ENCODE results near the gene NEO1. TPM values are rescaled to one million over a fixed set of nuclear protein-coding genes. Genes with fewer than 3 reads are reported as not detected.

Gene NEO1
- total and polyA plus RNA-seq, 2 of the 13 experiments (the other 11 are each of a cell fraction or from before 2014, with no cell fraction given): 8.4 to 11.0 TPM

DNA sequence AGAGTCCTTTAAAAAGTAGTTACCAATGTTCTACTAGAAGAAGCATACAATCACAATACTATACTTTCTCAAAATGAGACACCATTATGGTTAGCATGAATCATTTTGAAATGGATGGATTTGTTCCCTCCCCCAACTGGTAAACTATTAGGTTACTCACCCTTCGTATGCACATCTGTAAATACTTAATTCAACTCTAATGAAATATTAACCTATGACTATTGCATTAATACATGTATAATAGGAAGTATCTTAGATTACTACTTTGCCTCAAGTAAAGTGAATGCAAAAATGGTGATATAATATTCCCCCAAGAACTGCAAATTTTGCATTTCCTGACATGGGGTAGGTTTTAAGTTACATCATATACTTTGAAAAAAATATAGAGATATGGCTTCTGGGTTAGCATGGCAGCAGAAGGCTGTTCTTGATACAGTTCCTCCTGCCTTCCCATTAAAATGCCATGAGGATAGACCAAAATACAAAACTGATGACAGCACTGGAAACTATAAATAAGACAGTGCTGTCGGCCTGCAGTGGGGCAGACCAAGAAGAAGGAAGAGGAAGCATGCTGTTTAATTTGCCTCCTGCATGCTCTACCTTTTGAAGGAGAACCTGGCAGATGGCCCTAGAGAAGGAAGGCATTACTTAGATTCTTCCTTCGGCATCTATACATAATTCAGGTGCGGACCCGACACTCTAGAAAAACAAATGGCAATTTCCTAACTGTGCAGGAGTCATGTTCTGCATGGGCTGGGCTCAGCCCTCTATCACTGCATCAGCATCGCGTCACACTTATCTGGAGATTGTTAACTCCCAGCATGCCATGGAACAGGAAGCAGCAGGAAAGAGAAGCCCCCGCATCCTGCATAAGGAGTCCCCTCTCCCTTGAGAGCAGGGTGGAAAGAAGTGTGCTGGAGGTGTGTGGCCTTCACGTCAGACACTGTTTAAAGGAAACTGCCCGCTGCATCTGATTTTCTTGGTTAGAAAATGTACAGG lies 41.8 kb upstream of the NEO1 start (continued):
- TF ChIP-seq ZBTB26 (CRISPR knock-in tag; IDR thresholded peaks at IDR 0.05; ENCODE audit: borderline replicate concordance): no peak
- TF ChIP-seq ZNF431 (CRISPR knock-in tag; IDR thresholded peaks at IDR 0.05; ENCODE audit: borderline replicate concordance, low read depth): no peak
- TF ChIP-seq ZNF430 (CRISPR knock-in tag; IDR thresholded peaks at IDR 0.05): no peak
- no peak for TF ChIP-seq SYNCRIP (IDR thresholded peaks at IDR 0.05; ENCODE audit: insufficient read depth, low read depth, low read length)

GRCh38 chr15:73014904-73015303 lies 37.4 kb upstream of the NEO1 start:
- no peaks in the 10 kb centered on the region for H3K9me3 ChIP-seq (ENCODE audit: low read length)
- H3K27me3 ChIP-seq (ENCODE audit: control insufficient read depth in 1 of 2, insufficient read depth in 2 of 2, low read length in 2 of 2): peaks cover 0 to 10% of the 10 kb centered on the region in 2 experiments; a peak in 2 of 5 replicates
- in situ Hi-C loops (cut with HindIII; ENCODE audit: extremely low pct_ligation_motif_present, low pct_unique_long_range_greater_than_20kb) (no loop called here), intact Hi-C loops (cut with micrococcal nuclease; ENCODE audit: unreplicated experiment) (no loop called here)
- no peak for ATAC-seq
- FAIRE-seq: no peak
- H3K79me2 ChIP-seq (ENCODE audit: insufficient read depth, low read length): no peaks in the 10 kb centered on the region
- H3K36me3 ChIP-seq (replicated peaks in 1 of 2; ENCODE audit: control insufficient read depth in 1 of 2, insufficient read depth in 2 of 2, low read length in 2 of 2): no peaks in the 10 kb centered on the region
- no peaks in the 10 kb centered on the region for H4K20me1 ChIP-seq (ENCODE audit: insufficient read depth, low read length)
- POLR2A ChIA-PET: no interaction called here
- TF ChIP-seq SNAPC4 (CRISPR knock-in tag; IDR thresholded peaks at IDR 0.05) (no peak), ZNF138 (CRISPR knock-in tag; IDR thresholded peaks at IDR 0.05; ENCODE audit: low read depth) (no peak), TAF15 (IDR thresholded peaks at IDR 0.05; ENCODE audit: low read depth, low read length, poor library complexity, severe bottlenecking) (no peak), ZNF263 (CRISPR knock-in tag; IDR thresholded peaks at IDR 0.05) (no peak), MIER3 (CRISPR knock-in tag; IDR thresholded peaks at IDR 0.05; ENCODE audit: borderline replicate concordance) (no peak), ZNF781 (CRISPR knock-in tag; IDR thresholded peaks at IDR 0.05; ENCODE audit: borderline replicate concordance, not compliant biosample characterization) (no peak)
- no TSS peak for BruUV-seq (replicated peaks)
- H3K4me1 ChIP-seq (ENCODE audit: insufficient read depth, low read length): no peaks in the 10 kb centered on the region
- H3K9ac ChIP-seq (ENCODE audit: insufficient read depth, low read depth, low read length): no peak overlapping the region
- no peak overlapping the region for H2AFZ ChIP-seq (ENCODE audit: low read length)
- no peak overlapping the region for H3K27ac ChIP-seq (ENCODE audit: extremely low read length, insufficient read depth, low read length)
- DNase-seq (ENCODE audit: low spot score): no peak
- no peak overlapping the region for H3K4me2 ChIP-seq (ENCODE audit: low read depth, low read length)
- H3K4me3 ChIP-seq (replicated peaks in 1 of 3; ENCODE audit: insufficient read depth in 1 of 3, low read depth in 2 of 3, low read length in 3 of 3): no peak overlapping the region
- WGBS (ENCODE audit: low lambda C conversion rate): 57% methylated on average over 1 of the region's 1 CpG
- CTCF ChIA-PET (ENCODE audit: low intra/inter-chr PET ratio, low total read pairs): no interaction called here
